HAP-1 (cell line): ENCODE data around the gene RHOU.

Experiments used
- DNase-seq, 2 experiments: peaks; one replicate each; pipeline ENCODE4 v3.0.0-alpha.2; 2016 to 2020; ENCODE audit warnings: low spot score in 2 of 2
- H3K27me3 ChIP-seq: fragments of 250-450 bp; sonication (Bioruptor Pico); 2 replicates; pipeline ENCODE4 v1.5.1; 2020; ENCODE audit warnings: low read depth, mild to moderate bottlenecking, moderate library complexity
- H3K36me3 ChIP-seq: fragments of 250-450 bp; sonication (Bioruptor Pico); replicated peaks from 2 replicates; pipeline ENCODE4 v1.5.1; 2020; ENCODE audit warnings: mild to moderate bottlenecking
- H3K4me1 ChIP-seq: fragments of 250-450 bp; sonication (Bioruptor Pico); 2 replicates; pipeline ENCODE4 v1.5.1; 2020; ENCODE audit warnings: mild to moderate bottlenecking
- H3K4me3 ChIP-seq: fragments of 250-450 bp; sonication (Bioruptor Pico); 2 replicates; pipeline ENCODE4 v1.5.1; 2020; ENCODE audit warnings: mild to moderate bottlenecking, moderate library complexity
- H3K9me3 ChIP-seq: fragments of 250-450 bp; sonication (Bioruptor Pico); 2 replicates; pipeline ENCODE4 v1.5.1; 2020; ENCODE audit warnings: mild to moderate bottlenecking, moderate library complexity
- in situ Hi-C: fragments of 300-500 bp; cut with MboI; formaldehyde crosslinking; loops from 3 replicates; pipeline ENCODE4 v1.14.3; 2020; ENCODE audit warnings: low sequenced_read_pairs, inconsistent platforms, mixed read lengths

The RHOU gene

DNA sequence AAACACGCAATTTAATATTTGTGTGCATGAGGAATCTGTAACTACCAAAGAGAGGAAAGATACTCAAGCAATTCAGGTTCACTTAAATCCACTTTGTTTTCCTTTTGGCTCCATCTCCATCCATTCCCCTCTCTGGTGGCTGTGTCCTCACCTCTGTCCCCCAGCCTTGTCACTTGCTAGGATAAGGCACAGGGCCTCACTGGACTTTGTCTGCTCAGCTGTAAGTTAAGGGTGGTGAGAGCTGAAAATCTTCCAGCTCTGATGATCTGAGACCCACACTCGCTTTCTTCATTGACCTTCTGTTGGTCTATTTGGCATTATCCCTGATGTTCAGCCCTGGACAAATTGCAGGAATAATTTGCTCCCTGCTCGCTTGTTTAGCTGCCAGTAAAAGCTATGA is 56.5 kb downstream of the RHOU start:
- Histone ChIP-seq H3K36me3 (no peaks in the 10 kb centered on the region), H3K27me3 (no peaks in the 10 kb centered on the region), H3K4me3 (no peak overlapping the region), H3K4me1 (no peaks in the 10 kb centered on the region), H3K9me3 (no peaks in the 10 kb centered on the region)
- in situ Hi-C loops = no loop called here
- no peak for DNase-seq

DNA sequence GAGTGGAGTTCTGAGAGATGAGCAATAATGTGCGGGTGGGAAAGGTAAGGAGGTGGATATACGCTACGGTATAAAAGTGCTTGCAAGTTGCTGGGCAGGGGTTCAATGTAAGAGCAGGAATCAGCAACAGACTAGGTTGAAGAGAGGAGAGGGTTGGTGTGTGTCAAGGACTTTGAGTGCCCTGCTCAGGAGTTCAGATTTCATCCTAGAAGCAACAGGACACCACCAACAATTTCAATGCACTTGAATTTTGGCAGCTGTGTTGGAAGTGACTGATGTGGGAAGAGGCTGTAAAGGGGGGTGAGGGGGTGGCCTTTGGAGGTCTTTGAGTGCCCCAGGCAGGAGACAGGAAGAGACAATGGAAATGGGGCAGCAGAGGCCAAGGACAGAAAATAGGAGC is 57.3 kb downstream of the RHOU start:
- in situ Hi-C loops = no loop called here

GRCh38 chr1:228793032-228793431 is 57.8 kb downstream of the RHOU start:
- in situ Hi-C loops = no loop called here
- Histone ChIP-seq H3K4me3 (no peak overlapping the region), H3K9me3 (no peaks in the 10 kb centered on the region), H3K36me3 (no peaks in the 10 kb centered on the region), H3K4me1 (no peaks in the 10 kb centered on the region), H3K27me3 (no peaks in the 10 kb centered on the region)
- DNase-seq = no peak

More for the DNA sequence above, 57.3 kb downstream of the RHOU start:
- Histone ChIP-seq H3K27me3 (no peaks in the 10 kb centered on the region), H3K4me1 (no peaks in the 10 kb centered on the region), H3K36me3 (no peaks in the 10 kb centered on the region), H3K4me3 (no peak overlapping the region), H3K9me3 (no peaks in the 10 kb centered on the region)
- DNase-seq = no peak

DNA sequence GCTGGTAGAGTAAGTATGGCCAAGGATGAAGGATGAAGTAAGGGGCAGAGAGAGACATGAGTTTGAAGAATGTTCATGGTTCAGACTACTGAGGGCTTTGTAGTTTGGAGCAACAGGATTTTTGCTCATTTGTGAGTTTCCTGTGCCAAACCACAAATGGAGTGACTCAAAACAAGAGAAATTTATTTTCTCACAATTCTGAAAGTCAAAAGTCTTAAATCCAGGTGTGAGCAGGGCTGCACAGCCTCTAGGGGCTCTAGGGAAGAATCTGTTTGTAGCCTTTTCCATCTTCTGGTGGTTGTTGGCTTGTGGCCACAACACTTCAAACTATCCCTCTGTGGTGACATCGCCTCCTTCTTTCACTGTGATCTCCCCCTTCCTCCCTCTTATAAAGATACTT is 58.9 kb downstream of the RHOU start:
- Histone ChIP-seq H3K36me3 (no peaks in the 10 kb centered on the region), H3K4me3 (no peak overlapping the region), H3K9me3 (no peaks in the 10 kb centered on the region), H3K27me3 (no peaks in the 10 kb centered on the region), H3K4me1 (no peaks in the 10 kb centered on the region)
- in situ Hi-C loops = no loop called here
- DNase-seq = no peak

DNA sequence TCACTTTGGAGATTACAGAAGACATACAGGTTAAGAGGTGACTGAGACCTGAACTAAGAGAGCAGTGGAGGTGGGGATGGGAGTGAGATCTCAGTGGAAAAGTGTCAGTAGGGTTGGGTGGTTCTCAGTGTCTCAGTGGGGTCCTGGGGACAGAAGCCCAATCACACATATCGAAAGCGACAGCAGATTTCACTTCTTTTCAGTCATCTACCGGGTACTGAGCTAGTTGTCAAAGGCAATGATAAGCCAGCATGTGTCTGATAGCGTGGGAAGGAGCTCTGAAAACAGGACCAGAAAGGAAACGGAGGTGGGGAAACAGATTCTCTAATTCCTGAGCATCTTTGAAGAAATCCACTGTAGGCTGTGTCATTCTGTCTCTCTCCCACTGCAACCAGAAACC is 59.5 kb downstream of the RHOU start:
- H3K9me3 ChIP-seq = no peaks in the 10 kb centered on the region
- DNase-seq = no peak
- no peaks in the 10 kb centered on the region for H3K36me3 ChIP-seq
- in situ Hi-C loops = no loop called here
- H3K27me3 ChIP-seq = no peaks in the 10 kb centered on the region
- no peak overlapping the region for H3K4me3 ChIP-seq
- H3K4me1 ChIP-seq = no peaks in the 10 kb centered on the region

DNA sequence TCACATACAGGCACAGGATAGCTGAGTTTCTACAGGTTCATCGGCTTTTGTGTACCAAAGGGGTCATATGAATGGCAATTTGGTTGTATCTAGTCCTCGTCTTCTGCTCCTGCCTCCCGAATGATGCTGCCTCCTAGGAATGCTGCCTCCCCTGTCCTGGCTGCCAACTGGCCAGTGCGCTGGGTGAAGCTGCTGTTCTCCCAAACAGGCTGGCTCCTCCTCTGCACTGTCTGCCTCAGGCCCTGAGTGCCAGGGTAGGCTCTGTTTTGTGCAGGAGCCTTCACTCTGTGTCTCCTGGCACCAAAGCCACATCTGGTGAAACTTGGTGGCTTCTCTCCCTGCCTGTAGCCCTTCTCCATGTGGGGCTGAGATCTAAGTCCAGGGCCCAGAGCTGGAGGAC is 60.3 kb downstream of the RHOU start:
- in situ Hi-C loops = no loop called here
- no peak for DNase-seq
- Histone ChIP-seq H3K9me3 (no peaks in the 10 kb centered on the region), H3K27me3 (no peaks in the 10 kb centered on the region), H3K4me3 (no peak overlapping the region), H3K4me1 (no peaks in the 10 kb centered on the region), H3K36me3 (no peaks in the 10 kb centered on the region)
